Gastroesophageal sphincter (tissue), 3 donors: ENCODE data around the gene ZKSCAN2.

Experiments
- EP300 ChIP-seq: sonication (generic); formaldehyde crosslinking; IDR thresholded peaks from one replicate; pipeline ENCODE4 v1.6.1; 2017; ENCODE audit warnings: antibody characterized with exemption, mild to moderate bottlenecking
- POLR2A ChIP-seq, 2 donors: fragments of 450-650 bp; IDR thresholded peaks; one replicate each; pipeline ENCODE4 v1.6.1; 2017; ENCODE audit warnings: antibody characterized with exemption in 2 of 2, mild to moderate bottlenecking in 2 of 2, moderate library complexity in 1 of 2
- POLR2AphosphoS5 ChIP-seq: sonication (generic); formaldehyde crosslinking; IDR thresholded peaks from one replicate; pipeline ENCODE4 v1.6.1; 2017; ENCODE audit warnings: antibody characterized with exemption
- TF ChIP-seq, protein P1 (sequence below), 4 experiments: fragments of 200-600 bp in 2 of 4; fragments of 450-650 bp in 2 of 4; sonication (generic) in 1 of 4; IDR thresholded peaks; one replicate each; pipeline ENCODE4 v1.5.1; 2017 to 2019; ENCODE audit warnings: antibody characterized with exemption in 4 of 4, mild to moderate bottlenecking in 2 of 4, moderate library complexity in 2 of 4

DNA sequence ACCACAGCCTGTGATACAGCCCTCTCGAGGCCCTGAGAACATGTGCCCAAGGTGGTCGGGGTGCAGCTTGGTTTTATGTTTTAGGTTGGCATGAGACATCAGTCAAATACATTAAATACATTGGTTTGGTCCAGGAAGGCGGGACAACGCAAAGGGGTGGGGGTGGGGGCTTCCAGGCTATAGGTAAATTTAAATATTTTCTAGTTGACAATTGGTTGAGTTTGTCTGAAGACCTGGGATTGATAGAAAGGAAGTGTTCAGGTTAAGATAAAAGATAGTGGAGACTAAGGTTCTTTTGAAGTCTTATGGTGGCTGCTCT lies 1.2 kb upstream of the ZKSCAN2 start:
- TF ChIP-seq, protein P1, sequence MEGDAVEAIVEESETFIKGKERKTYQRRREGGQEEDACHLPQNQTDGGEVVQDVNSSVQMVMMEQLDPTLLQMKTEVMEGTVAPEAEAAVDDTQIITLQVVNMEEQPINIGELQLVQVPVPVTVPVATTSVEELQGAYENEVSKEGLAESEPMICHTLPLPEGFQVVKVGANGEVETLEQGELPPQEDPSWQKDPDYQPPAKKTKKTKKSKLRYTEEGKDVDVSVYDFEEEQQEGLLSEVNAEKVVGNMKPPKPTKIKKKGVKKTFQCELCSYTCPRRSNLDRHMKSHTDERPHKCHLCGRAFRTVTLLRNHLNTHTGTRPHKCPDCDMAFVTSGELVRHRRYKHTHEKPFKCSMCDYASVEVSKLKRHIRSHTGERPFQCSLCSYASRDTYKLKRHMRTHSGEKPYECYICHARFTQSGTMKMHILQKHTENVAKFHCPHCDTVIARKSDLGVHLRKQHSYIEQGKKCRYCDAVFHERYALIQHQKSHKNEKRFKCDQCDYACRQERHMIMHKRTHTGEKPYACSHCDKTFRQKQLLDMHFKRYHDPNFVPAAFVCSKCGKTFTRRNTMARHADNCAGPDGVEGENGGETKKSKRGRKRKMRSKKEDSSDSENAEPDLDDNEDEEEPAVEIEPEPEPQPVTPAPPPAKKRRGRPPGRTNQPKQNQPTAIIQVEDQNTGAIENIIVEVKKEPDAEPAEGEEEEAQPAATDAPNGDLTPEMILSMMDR (IDR thresholded peaks at IDR 0.05) = no peak
- TF ChIP-seq POLR2AphosphoS5 (no peak), EP300 (no peak), POLR2A (IDR thresholded peaks at IDR 0.05) (no peak)
